ENCODE results near the gene RANBP3. TPM values are rescaled to one million over a fixed set of nuclear protein-coding genes. Genes with fewer than 3 reads are reported as not detected.
A peak's percentile ranks its signal among the peaks of the same experiment; 100 is the strongest.
"Not testable (repeated sequence)": the region's sequence is repeated elsewhere in the genome, so short reads cannot be mapped to it uniquely, and the experiment has no call there.

Gene RANBP3
- total RNA-seq, 4 donors from 2014 or later = 55.6 to 85.0 (median 78.0) TPM

DNA sequence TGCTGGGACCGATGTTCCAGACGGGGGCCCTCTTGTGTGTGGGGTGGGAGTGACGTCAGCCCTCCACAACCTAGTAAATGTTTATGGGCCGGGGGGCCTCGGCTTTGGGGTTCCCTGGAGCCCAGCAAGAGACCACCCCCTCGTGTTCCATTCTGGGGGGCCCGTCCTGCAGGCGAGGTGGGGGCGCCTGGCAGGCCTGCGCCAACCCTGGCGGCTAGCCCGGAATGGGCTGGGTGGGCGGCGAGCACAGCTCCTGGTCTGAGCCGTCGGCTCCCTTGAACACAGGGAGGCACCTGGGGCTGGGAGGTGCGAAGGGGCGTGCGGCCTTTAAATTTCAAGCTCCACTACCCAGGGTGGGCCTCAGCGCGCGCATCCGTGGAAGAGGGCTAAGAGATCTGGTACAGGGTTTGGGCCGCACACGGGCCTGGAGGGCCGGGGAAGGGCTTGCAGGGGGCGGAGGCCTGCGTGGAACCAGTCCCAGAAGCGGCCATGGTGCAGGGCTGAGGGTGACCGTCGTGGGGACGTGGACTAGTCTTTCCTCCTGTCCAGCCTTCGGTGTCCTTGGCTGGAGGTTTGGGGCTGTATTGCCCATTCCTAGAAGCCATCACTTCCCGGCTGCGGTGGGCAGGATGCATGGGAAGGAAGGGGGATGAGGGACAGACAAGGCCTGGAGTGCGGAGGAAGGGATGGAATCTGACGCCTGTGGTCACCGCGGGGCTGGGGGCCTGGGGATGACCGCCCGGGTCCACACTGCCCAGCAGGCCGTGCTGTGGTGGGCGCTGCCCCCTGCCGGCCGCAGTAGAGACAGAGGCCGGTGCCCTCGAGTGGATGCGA is 85.8 kb downstream of the RANBP3 start:
- 9% methylated on average over 39 of the region's 48 CpGs for WGBS
- TF ChIP-seq, protein P1, sequence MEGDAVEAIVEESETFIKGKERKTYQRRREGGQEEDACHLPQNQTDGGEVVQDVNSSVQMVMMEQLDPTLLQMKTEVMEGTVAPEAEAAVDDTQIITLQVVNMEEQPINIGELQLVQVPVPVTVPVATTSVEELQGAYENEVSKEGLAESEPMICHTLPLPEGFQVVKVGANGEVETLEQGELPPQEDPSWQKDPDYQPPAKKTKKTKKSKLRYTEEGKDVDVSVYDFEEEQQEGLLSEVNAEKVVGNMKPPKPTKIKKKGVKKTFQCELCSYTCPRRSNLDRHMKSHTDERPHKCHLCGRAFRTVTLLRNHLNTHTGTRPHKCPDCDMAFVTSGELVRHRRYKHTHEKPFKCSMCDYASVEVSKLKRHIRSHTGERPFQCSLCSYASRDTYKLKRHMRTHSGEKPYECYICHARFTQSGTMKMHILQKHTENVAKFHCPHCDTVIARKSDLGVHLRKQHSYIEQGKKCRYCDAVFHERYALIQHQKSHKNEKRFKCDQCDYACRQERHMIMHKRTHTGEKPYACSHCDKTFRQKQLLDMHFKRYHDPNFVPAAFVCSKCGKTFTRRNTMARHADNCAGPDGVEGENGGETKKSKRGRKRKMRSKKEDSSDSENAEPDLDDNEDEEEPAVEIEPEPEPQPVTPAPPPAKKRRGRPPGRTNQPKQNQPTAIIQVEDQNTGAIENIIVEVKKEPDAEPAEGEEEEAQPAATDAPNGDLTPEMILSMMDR (IDR thresholded peaks at IDR 0.05) = peak in 1 of 2 donors; percentile 66
- TF ChIP-seq POLR2AphosphoS5 (IDR thresholded peaks at IDR 0.05) (no peak), EP300 (IDR thresholded peaks at IDR 0.05) (no peak), POLR2A (IDR thresholded peaks at IDR 0.05) (no peak)
- no peak overlapping the region for H3K27ac ChIP-seq

DNA sequence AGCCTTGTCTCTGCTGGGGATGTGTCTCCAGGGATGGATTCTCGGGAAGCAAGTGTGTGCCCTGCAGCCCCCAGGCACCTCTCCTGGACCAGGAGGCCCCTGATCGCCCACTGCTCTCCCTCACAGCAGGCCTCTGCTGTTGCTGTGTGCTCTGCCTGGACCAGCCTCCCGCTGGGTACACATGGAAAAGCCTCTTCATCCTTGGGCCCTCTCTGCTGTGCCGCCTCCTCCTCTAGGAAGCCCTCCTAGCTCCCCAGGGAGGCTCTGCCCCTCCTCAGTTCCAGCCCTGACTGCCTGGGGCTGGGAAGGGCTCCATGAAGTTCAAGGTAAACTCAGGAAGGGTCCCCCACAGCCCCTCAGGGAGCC is 86.4 kb downstream of the RANBP3 start:
- 80% methylated on average over 1 of the region's 4 CpGs for WGBS
- H3K36me3 ChIP-seq = peaks cover 20% of the 10 kb centered on the region
- H3K27me3 ChIP-seq = peaks cover 9% of the 10 kb centered on the region
- H3K9me3 ChIP-seq = no peaks in the 10 kb centered on the region
- no peak for DNase-seq (ENCODE audit: low spot score in 2 of 2)
- H3K4me3 ChIP-seq = no peak overlapping the region
- no peak for TF ChIP-seq POLR2AphosphoS5 (IDR thresholded peaks at IDR 0.05)
- no peak overlapping the region for H3K27ac ChIP-seq
- peaks cover 32% of the 10 kb centered on the region for H3K4me1 ChIP-seq

More for the DNA sequence above, 85.8 kb downstream of the RANBP3 start:
- Histone ChIP-seq H3K9me3 (no peaks in the 10 kb centered on the region), H3K4me1 (peaks cover 32% of the 10 kb centered on the region), H3K36me3 (peaks cover 26% of the 10 kb centered on the region), H3K27me3 (peaks cover 9% of the 10 kb centered on the region), H3K4me3 (no peak overlapping the region)
- no peak for DNase-seq (ENCODE audit: low spot score in 2 of 2)

DNA sequence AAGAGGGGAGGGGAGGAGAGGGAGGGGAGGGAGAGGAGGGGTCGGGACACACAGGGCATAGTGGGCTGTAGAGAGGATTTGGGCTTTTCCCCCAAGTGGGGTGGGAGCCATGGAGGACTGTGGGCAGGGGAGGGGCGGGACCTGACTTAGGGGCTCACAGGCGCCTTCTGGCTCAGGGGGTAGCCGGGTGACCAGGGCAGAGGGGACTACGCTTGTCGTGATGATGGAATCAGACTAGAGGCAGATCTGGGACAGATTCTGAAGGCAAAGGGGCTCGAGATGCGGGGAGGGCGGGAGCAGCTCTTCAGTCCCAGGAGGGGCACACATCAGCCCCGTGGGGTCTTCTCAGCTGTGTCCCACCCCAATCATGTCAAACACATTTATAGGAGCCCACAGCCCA is 87.8 kb downstream of the RANBP3 start:
- Histone ChIP-seq H3K9me3 (no peaks in the 10 kb centered on the region), H3K4me3 (no peak overlapping the region), H3K4me1 (peaks cover 32% of the 10 kb centered on the region), H3K27me3 (peaks cover 9% of the 10 kb centered on the region), H3K27ac (no peak overlapping the region), H3K36me3 (peaks cover 6% of the 10 kb centered on the region)
- WGBS = 44% methylated on average over 10 of the region's 10 CpGs
- TF ChIP-seq POLR2A (IDR thresholded peaks at IDR 0.05) = no peak
- no peak for TF ChIP-seq POLR2AphosphoS5 (IDR thresholded peaks at IDR 0.05)
- TF ChIP-seq, protein P1 (IDR thresholded peaks at IDR 0.05) = no peak
- no peak for TF ChIP-seq EP300 (IDR thresholded peaks at IDR 0.05)
- no peak for DNase-seq (ENCODE audit: low spot score in 2 of 2)

DNA sequence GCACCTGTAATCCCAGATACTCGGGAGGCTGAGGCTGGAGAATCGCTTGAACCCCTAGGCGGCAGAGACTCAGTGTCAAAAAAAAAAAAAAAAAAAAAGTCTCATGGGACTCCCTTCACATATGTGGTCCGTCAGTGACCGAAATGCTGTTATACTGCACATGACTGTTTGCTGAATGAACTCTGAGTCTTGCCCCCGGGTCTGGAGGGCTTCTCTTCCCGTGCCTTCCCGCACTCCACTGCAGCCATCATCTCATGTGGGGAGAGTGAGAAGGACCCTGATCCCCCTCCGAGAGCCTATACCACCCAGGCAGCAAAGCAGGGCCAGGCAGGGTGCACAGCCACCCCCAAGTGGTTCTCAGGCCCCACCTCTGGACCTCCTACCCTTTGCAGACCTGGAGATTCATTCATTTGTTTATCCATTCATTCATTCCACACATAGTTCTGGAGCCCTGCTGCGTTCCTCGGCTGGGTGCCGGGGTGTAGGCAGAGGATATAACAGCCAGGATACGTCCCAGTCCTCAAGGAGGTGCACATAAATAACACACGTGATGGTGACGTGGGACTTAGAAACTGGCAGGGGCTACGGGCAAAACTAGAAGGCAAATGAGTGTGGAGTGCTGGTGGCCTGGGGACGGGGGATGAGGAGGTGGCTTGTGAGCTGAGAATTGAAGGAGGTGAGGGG is 88.5 kb downstream of the RANBP3 start:
- TF ChIP-seq, protein P1 (IDR thresholded peaks at IDR 0.05) = no peak
- TF ChIP-seq POLR2AphosphoS5 (IDR thresholded peaks at IDR 0.05) (no peak), POLR2A (IDR thresholded peaks at IDR 0.05) (no peak), EP300 (IDR thresholded peaks at IDR 0.05) (peak; percentile 21)
- WGBS = 51% methylated on average over 17 of the region's 17 CpGs
- H3K4me3 ChIP-seq = no peak overlapping the region
- no peaks in the 10 kb centered on the region for H3K36me3 ChIP-seq
- no peak for DNase-seq (ENCODE audit: low spot score in 2 of 2)
- H3K4me1 ChIP-seq = peaks cover 25% of the 10 kb centered on the region
- H3K27me3 ChIP-seq = peaks cover 9% of the 10 kb centered on the region
- no peaks in the 10 kb centered on the region for H3K9me3 ChIP-seq
- H3K27ac ChIP-seq = no peak overlapping the region

DNA sequence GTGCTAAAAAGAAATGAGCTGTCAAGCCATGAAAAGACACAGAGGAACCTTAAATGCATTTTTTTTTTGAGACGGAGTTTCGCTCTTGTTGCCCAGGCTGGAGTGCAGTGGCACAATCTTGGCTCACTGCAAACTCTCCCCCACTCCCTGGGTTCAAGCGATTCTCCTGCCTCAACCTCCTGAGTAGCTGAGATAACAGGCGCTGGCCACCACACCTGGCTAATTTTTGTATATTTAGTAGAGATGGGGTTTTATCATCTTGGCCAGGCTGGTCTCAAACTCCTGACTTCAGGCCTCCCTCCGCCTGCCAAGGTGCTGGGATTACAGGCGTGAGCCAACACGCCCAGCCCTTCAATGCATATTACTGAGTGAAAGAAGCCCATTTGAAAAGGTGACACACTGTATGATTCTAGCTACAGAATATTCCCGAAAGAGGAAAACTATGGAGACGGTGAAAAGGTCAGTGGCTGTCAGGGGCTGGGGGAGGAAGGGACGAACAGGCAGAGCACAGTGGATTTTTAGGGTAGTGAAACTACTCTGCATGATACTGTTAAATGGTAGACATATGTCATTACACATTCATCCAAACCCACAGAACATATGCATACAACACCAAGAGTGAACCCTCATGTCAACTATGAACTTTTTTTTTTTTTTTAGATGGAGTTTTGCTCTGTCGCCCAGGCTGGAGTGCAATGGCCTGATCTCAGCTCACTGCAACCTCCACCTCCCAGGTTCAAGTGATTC is 93.7 kb downstream of the RANBP3 start:
- H3K4me1 ChIP-seq; H3K4me3 ChIP-seq; H3K36me3 ChIP-seq; H3K27ac ChIP-seq; H3K9me3 ChIP-seq; DNase-seq (ENCODE audit: low spot score in 2 of 2): not testable (repeated sequence)
- H3K27me3 ChIP-seq = peaks cover 17% of the 10 kb centered on the region
- WGBS = 58% methylated on average over 11 of the region's 11 CpGs

DNA sequence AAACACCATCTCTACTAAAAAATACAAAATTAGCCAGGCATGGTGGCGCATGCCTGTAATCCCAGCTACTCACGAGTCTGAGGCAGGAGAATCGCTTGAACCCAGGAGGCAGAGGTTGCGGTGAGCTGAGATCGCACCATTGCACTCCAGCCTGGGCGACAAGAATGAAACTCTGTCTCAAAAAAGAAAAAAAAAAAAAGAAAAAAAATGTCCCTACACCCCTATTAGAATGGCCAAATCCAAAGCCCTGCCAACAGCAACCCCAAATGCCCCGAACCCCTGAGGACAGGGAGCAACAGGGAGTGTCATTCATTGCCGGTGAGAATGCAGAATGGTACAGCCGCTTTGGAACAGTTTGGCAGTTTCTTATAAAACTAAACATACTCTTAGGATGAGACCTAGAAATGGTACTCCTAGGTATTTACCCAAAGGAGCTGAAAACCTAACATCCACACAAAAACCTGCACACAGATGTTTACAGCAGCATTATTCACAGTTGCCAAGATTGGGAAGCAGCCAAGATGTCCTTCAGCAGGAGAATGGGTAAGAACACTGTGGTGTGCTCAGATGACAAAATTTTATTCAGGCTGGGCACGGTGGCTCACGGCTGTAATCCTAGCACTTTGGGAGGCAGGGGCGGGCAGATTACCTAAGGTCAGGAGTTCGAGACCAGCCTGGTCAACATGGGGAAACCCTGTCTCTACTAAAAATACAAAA is 94.6 kb downstream of the RANBP3 start:
- not testable (repeated sequence) for DNase-seq (ENCODE audit: low spot score in 2 of 2); H3K27ac ChIP-seq; H3K9me3 ChIP-seq; H3K36me3 ChIP-seq; H3K4me3 ChIP-seq; H3K4me1 ChIP-seq
- 59% methylated on average over 13 of the region's 13 CpGs for whole genome bisulfite sequencing
- peaks cover 23% of the 10 kb centered on the region for H3K27me3 ChIP-seq
